GM18520 (cell line): ENCODE data around the gene CADM1.

Source experiments
- ATAC-seq: cut with Tn5 transposase; IDR thresholded peaks from one replicate; pipeline ENCODE4 v1.9.1; 2021; ENCODE audit not compliant: unreplicated experiment

Gene CADM1

DNA sequence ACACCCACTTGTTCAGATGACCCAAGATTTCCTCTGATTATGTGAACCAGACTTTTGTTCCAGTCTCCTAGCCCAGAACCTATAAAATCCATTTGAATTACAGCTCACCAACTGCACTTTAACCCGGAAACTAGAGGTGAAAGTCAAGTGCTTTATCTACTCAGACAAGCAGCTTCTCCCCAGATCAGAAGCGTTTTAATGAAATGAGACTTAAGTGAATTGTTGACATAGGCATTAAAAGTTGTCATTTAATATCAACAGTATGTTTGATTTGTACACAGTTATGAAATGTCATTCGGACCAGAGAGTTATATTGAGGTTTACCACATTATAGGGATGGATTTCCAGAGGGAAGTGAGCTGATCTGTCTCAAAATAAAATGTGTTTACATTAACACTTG is 52.0 kb downstream of the CADM1 start:
- ATAC-seq: no peak

DNA sequence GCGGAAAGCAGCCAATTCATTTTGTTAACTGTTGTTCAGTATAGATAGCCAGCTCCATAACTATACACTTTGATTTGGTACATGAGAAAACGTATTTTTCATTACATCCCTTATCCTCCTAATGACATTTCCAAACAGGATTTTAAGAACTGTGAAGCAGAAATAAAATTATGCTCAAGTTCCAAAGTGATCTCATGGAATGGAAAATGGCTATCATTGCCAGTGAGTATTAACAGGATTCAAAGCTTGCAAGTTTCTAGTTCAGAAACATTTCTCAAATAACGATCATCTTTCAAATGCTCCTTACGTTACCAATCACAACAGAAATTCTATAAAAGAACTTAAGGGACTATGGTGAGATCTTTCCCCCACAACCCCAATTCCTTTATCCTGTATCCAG is 53.7 kb downstream of the CADM1 start:
- no peak for ATAC-seq

DNA sequence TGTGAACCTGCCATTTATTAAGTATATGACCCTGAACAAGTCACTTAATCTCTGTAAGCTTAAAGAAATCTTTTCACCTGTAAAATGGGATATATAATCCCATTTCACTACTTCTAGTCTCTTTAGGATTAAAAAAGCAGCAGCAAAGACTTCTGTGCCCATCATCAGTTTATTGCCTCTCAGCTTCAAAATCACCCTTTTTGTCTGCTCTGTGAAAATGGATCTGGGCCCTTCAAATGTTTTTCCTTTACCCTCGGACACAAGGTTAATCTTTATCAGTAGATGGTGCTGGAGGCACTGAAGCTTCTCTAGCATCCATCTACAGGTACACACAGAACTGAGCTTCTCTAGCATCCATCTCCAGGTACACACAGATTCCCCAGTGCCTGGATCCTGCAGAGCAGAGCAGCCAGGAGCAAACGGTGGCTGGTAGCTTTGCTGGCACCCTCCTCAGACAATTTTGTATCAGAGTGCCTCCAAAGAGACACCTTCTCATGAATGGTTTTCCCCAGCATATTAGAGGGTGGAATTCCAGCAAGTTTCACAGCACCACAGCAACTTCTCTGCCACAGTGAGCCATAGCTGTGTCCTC is 56.8 kb downstream of the CADM1 start:
- no peak for ATAC-seq

DNA sequence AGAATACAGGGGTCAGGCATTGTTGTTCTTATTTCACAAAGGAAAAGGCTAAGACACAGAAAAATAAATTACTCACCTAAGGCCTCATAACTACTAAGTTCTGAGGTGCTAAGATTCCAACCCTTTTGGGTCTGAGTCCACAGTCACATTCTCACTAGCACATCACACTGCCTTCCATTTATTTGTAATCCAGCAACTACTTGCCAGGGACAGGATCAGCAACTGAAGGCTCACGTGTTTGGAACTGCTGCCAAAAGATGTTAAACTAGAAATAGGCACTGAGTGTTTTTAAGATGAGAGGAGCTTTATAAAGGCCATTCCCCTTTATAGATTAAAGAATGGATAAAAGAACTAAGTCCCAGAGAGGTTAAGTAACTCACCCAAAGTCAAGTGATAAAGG is 58.0 kb downstream of the CADM1 start:
- ATAC-seq: no peak

DNA sequence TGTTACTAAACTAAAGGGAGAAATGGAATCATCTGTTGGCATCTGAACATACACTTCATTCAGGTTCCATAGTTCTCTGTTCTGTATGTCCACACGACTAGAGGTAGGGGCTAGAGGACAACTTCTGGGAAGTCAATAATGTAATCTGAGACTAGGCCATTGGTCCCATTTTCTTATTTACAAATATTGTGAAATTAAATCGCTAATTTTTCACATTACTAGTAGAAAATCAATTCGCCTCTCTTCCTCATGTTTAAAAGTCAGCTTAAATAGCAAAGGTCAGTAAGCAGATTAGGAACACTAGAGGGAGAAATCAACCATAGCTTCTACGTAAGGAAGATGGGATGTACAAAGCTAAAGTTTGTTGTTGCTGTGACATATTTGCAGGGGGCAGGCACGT is 59.7 kb downstream of the CADM1 start:
- ATAC-seq: no peak

DNA sequence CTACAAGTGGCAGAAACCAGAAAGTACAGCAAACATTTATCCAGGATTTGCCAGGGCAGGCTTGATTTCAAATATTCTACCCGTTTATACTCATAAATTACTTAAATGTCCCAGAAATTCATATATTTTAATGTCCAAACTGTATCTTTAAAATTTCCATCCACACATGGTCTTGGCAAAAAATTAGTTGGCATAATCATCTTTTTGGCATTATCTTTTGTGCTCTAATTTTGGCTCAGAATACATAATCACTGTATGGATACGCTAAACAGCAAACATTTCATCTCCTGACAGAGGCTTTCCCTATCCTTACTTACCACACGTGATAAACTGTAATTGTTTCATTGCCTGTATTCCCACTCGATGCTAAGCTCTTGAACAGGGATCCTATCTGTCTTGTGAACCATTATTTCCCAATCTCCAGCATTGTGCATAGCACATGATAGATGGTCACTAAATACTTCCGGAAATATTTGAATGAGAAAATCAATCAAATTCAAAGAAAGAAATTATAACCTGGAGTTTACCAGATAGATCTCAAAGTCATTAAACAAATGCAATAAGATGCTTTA is 64.2 kb downstream of the CADM1 start:
- ATAC-seq: no peak

DNA sequence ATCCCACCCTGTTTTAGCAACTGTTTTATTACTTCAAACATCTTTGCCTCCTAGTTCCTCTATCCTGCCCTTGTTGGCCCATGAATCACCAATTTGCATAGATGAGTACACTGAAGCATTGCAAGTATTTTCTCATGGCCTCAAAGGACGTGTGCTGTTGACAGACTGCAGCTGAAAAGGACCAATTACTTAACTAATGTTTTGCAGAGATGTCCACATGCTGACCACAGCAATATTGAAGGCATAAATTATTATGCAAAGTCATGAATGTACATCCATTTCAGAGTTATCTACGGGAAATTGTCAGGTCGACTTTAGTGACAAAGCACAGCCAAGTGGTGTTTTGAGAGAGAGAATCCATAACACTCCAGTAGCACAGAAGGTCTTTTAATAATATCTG is 64.8 kb downstream of the CADM1 start:
- no peak for ATAC-seq

DNA sequence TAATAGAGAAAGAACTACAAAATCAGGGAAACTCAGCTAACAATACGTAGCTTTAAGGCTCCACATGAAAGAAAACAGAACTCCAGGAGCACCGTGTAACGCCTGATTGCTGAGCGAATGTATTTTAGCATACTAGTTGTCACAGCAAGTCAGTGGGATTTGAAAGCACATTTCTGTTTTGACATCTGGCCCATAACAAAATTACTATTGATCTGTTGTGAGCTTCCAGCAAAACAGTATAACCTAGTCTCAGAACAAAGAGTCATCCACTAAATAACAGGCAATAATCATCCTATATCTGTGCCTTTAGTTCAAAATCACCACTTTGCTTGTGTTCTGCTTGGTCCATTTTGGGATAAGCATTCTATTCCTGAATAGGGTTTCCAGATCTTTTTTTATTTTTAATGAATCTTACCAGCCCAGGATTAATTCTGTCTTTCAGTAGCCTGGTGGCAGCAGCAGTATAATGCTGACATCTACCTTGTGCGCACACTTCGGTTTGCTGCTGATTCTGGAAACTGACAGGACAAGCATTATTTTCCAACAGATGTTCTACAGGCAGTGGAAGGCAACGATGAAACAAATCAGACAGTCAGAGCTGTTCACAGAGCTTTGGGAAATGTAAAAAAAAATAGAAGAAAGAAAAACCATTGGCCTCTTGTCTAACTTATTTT is 66.2 kb downstream of the CADM1 start:
- no peak for ATAC-seq

DNA sequence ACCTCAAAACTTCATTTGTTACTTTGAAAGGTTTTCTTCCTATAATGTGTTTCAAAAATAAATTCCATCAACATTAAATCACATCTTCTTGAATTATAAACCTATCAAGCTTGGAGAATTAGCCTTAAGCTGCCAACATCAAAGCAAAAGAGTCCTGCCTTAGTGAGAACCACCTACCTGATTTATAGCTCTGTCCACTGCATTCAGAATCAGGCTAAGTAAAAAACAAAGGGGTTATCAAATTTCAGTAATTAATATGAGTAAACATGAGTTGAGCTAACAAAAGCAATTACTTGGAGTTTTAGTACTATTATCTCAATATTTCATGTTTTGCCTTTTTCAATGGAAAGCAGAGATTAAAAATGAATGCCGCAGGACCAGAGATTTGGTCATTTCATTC is 73.9 kb downstream of the CADM1 start:
- ATAC-seq: no peak

DNA sequence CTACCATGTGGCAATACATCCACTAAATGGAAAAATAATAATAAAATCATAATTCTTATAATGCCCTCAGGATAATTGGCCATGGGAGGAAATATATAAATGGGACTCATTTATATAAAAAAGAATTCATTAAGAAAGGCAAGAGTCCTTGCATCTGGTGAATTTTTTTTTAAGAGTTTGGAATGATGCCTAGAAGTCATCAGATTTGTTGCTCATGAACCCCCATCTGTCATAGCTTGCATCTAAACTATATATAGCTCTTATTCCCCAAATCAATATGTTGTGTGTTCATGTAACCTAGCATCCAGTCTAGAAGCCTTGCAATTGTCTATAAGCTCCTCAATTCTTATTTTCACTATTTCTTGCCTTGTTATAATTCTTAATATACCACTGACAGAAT is 75.9 kb downstream of the CADM1 start:
- ATAC-seq: no peak

DNA sequence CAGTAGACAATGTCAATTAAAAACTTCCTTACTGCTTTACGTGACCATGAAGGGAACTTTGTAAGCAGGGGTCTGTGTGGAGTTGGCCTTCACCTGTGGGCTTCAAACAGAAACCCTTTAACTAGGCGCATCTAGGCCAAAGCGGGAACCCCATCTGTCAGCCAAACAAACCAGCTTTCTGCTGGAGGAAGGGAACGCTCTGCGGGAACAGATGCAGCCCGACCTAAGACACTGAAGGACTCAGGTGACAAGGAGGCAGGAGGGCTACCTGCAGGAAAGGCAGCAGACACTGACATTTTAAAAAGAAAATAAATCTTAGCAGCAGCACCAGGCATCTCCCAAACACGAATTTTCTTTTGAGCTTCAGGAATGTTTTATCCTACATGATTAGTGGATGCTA is 78.4 kb downstream of the CADM1 start:
- ATAC-seq: no peak

DNA sequence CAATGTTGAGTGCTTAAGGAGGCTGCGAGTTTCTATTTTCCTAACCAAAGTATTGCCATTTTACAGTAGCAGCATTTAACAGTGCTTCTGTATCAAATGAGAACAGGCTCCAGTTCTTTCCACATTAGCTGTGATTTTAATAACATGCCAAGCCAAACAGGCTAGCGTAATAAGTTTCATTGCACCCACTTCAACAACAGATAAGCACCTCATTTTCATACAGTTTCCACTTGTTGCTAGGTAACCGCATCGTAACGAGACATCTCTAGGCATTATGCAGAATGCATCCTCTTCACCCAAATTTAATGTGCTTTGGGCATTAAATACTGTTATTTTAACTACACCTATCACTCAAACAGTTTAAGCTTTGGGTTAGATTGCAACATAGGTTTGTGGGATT is 79.0 kb downstream of the CADM1 start:
- no peak for ATAC-seq

DNA sequence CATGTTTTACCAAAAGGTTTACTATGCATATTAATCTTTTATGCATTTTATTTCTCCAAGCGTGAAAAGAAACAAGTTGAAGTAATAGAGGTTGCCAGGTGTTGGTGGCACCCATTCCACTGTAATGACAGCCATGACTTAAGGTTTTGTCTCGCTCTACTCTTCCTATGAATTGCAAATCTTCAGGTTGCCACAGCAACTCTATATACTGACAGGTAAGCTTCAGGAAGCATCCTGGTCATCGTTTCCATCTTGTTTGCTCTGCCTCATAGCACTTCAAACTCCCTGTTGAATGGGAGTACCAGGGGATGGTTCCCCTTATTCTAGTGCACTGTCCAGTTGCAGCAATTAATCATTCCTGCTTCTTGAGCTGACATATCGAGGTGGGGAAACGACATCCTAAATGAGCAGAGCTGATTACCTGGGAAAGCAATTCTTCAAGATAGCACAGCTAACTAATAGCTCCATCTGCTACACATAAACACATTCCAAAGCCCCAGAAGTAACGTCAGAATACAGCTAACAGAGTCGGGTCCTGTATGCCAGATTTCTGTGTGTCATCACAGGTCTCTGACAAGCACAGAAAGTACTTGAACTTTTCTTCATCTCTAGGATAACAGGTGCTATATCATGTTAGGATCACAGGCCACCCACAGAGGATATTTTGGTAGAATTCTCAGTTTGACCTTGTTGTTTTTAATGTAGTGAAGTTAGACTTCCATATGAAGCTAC is 80.3 kb downstream of the CADM1 start:
- no peak for ATAC-seq

DNA sequence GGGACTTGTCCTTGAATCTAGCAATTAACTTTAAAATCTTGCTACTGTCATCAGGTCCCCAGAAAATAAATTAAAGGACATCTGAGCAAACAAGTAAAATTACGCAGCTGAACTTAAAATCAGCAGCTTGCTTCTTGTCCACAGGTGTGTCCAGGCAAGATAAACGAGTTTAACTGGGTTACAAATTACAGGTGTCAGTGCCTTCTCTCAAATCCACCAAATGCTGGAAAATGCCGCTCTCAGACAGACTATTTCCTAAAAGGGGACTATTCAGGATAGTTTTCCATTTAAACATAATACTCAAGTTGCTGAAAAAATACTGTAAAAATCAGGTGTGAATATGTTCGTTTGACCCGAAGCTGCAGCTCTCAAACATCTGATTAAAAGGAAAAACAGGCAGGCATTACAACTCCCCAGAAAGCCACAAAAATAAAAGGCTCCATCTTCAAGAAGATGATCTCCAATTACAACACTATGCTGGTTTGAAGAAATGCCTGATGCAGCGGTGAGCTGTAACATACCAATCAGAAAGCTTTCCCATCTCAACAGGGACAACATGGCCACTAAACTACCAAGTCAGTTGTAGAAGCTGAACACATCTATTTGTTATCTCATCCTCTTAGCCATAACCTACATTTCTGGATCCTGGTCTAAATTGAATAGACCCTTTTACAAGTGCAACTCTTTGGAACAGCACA is 82.1 kb downstream of the CADM1 start:
- no peak for ATAC-seq

DNA sequence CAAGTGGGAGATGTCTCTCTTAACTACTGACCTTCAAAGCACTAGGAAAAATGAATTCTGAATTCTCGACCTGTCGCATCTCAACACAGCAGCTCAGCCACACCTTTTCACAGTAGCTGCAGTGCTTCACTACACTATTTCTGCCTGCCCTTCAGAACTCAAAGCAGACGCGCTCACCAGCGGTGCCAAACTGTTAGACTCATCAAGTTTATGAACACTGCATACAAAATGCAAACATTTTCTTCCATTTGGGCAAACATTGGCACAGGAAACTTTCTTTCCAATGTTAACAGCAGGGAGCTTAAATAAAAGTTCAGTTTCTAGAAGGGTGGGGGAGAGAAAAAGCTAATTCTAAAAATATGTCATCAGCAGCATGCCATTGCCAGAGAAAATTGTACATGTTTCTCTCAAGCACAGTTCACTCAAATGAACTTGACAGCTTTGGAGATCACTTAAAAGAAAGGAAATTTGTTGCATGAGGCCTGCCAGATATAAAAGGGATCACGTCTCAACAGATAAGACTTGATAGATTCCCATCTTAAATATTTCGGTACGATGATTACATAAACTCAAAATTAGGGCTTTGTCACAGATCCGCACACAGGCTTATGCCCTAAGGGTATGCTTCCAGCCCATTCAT is 82.7 kb downstream of the CADM1 start:
- ATAC-seq: no peak

DNA sequence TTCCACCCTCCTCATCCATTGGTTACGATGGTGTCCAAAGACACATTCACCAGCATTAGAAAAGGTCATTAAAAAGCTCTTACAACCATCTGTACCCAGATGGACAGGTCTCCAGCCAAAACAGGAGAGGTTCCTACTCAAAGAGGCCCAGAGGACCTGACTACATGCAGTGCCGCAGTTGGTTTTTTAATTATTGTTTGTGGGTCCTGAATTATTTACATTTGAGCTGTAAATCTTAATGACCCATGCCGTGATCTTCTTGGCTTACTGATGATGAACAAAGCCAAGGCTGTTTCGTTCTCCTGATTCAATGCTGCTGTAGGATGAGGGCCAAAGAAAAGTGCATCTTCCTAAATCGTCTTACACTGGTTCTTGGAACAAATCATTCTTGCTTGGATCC is 83.7 kb downstream of the CADM1 start:
- ATAC-seq: no peak

DNA sequence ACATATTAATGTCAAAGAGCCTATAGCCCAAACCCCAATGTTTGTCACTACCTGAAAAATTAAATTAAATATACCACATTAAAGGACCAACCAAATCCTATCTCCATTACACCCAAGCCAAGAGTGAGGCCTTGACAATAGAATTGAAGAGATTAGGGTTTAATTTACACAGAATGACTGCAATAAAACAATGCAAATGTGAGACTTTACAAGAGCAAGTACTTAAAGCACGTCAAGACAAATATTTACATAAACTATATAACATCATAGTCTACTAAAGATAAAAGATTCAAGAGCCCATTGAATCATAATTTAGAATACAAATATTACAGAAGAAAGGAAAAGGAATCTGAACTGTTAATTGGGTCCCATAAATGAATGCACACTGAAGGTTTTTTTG is 85.6 kb downstream of the CADM1 start:
- ATAC-seq: no peak

DNA sequence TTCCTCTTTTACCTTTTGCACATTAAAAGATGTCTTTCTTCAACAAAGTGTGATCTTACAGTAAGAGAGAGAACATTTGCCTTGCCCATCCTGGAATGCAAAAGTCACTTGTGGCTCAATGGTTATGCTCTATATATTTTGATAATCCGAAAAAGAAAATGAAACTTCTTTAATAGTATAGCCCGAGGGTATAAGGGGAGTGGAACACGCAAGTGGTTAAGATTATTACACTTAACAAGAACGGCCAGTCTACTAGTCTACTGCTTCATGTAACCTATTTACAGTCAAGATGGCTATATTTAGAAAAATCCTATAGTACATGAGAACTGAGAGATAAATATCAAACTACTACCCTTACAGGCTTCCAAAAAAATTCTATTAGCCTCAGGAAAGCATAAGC is 86.1 kb downstream of the CADM1 start:
- no peak for ATAC-seq

DNA sequence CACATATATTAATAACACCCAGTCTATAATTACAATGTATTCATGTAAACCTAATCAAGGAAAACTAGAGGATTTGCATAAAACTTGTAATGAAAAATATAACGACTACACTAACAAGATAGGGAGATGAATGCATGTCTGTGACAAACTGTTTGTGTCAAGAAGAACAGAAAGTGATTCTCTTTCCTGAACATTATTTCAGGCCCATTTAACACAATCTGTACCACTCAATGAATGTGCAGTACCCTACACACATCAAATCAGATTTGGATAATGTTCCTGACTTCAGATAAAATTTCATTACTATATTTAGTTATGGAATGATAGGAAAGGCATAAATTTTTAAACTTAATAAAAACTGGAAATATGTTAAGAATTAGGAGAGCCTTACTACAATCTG is 93.1 kb downstream of the CADM1 start:
- ATAC-seq: no peak

DNA sequence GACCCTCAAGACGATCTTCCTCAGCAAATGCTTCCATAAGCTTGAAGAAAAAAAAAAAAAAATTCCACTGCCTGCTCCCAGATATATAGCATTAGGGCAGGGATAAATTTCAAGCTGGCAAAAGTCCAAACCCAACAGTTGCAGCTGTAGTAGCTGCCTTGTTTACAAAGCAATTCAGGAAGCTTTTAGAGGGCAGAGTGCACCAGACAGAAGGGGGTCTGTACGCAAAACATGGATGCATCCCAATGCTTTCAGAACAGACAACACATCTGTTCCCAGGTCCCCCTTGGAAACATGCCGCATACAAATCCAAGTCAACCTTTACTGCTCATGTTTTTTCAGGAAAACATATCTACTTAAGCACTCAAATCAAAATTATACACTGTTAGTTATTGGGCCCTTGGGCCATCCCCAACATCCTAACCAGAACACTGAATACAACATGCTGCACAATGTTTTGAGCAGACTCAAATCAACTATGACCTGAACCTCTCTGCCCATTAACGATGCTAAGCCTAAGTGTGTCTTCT is 94.5 kb downstream of the CADM1 start:
- no peak for ATAC-seq

DNA sequence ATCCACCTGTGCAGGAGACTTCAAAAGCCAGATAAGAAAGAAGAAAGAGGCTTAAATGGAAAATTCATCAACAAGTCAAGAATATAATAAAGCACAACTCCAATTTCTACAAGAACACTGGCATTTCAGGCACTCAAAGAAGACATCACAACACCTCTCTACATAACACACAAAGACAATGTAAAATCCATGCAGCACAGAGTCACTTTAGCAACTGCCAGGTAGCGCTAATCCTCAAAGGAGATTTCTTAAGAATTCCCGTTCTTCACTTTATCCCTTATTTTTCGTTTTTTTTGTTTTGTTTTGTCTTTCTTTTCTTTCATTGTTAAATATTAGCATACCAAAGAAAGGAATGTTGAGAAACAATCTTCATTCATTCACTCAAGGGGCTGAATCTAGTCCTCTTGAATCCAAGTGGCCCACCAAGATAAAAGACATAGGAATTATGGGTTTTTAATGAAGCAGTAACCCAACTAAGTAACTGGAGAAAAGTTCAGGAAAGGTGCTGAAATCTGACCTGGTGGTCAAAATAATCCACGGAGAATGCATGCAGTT is 95.0 kb downstream of the CADM1 start:
- ATAC-seq: no peak
